ENCODE results near the gene TRIM16.
"Not testable (repeated sequence)": the region's sequence is repeated elsewhere in the genome, so short reads cannot be mapped to it uniquely, and the experiment has no call there.

The TRIM16 gene

GRCh38 chr17:15645942-15646312 lies 38.2 kb downstream of the TRIM16 start:
- not testable (repeated sequence) for H3K4me3 ChIP-seq (ENCODE audit: low read length); H3K36me3 ChIP-seq (ENCODE audit: control insufficient read depth, insufficient read depth, low read length); H3K9me3 ChIP-seq (ENCODE audit: control insufficient read depth, insufficient read depth, low read length); H3K27ac ChIP-seq (ENCODE audit: low read length); H3K4me1 ChIP-seq (ENCODE audit: control insufficient read depth, insufficient read depth, low read length); H3K27me3 ChIP-seq (ENCODE audit: control insufficient read depth, insufficient read depth, low read length); DNase-seq (ENCODE audit: low read depth, low spot score)
- no CpG with 5 or more reads among the region's 5 CpGs for WGBS (ENCODE audit: insufficient coverage, insufficient read length)

- not testable (repeated sequence) for H3K27me3 ChIP-seq (ENCODE audit: control insufficient read depth, insufficient read depth, low read length); DNase-seq (ENCODE audit: low read depth, low spot score); H3K27ac ChIP-seq (ENCODE audit: low read length); H3K36me3 ChIP-seq (ENCODE audit: control insufficient read depth, insufficient read depth, low read length); H3K4me3 ChIP-seq (ENCODE audit: low read length); H3K4me1 ChIP-seq (ENCODE audit: control insufficient read depth, insufficient read depth, low read length); H3K9me3 ChIP-seq (ENCODE audit: control insufficient read depth, insufficient read depth, low read length)
- no CpG with 5 or more reads among the region's 10 CpGs for WGBS (ENCODE audit: insufficient coverage, insufficient read length)
Observed at GRCh38 chr17:15645099-15645941, 38.8 kb downstream of the TRIM16 start.

GRCh38 chr17:15642505-15643251 lies 41.4 kb downstream of the TRIM16 start:
- DNase-seq (ENCODE audit: low read depth, low spot score); H3K36me3 ChIP-seq (ENCODE audit: control insufficient read depth, insufficient read depth, low read length); H3K4me3 ChIP-seq (ENCODE audit: low read length); H3K27ac ChIP-seq (ENCODE audit: low read length); H3K27me3 ChIP-seq (ENCODE audit: control insufficient read depth, insufficient read depth, low read length); H3K4me1 ChIP-seq (ENCODE audit: control insufficient read depth, insufficient read depth, low read length); H3K9me3 ChIP-seq (ENCODE audit: control insufficient read depth, insufficient read depth, low read length): not testable (repeated sequence)
- no CpG with 5 or more reads among the region's 12 CpGs for WGBS (ENCODE audit: insufficient coverage, insufficient read length)

GRCh38 chr17:15642014-15642413 lies 42.1 kb downstream of the TRIM16 start:
- H3K4me1 ChIP-seq (ENCODE audit: control insufficient read depth, insufficient read depth, low read length); H3K27me3 ChIP-seq (ENCODE audit: control insufficient read depth, insufficient read depth, low read length); H3K4me3 ChIP-seq (ENCODE audit: low read length); H3K36me3 ChIP-seq (ENCODE audit: control insufficient read depth, insufficient read depth, low read length); H3K9me3 ChIP-seq (ENCODE audit: control insufficient read depth, insufficient read depth, low read length); DNase-seq (ENCODE audit: low read depth, low spot score); H3K27ac ChIP-seq (ENCODE audit: low read length): not testable (repeated sequence)
- WGBS (ENCODE audit: insufficient coverage, insufficient read length): no CpG with 5 or more reads among the region's 4 CpGs

- no CpG with 5 or more reads among the region's 2 CpGs for WGBS (ENCODE audit: insufficient coverage, insufficient read length)
Observed at GRCh38 chr17:15630930-15631453, 53.1 kb downstream of the TRIM16 start.

GRCh38 chr17:15629991-15630390 lies 54.1 kb downstream of the TRIM16 start:
- no CpG with 5 or more reads among the region's 7 CpGs for WGBS (ENCODE audit: insufficient coverage, insufficient read length)
- not testable (repeated sequence) for H3K9me3 ChIP-seq (ENCODE audit: control insufficient read depth, insufficient read depth, low read length); H3K27ac ChIP-seq (ENCODE audit: low read length); H3K4me3 ChIP-seq (ENCODE audit: low read length); DNase-seq (ENCODE audit: low read depth, low spot score); H3K36me3 ChIP-seq (ENCODE audit: control insufficient read depth, insufficient read depth, low read length); H3K27me3 ChIP-seq (ENCODE audit: control insufficient read depth, insufficient read depth, low read length); H3K4me1 ChIP-seq (ENCODE audit: control insufficient read depth, insufficient read depth, low read length)

More at GRCh38 chr17:15630930-15631453, 53.1 kb downstream of the TRIM16 start:
- DNase-seq (ENCODE audit: low read depth, low spot score); H3K27me3 ChIP-seq (ENCODE audit: control insufficient read depth, insufficient read depth, low read length); H3K36me3 ChIP-seq (ENCODE audit: control insufficient read depth, insufficient read depth, low read length); H3K4me1 ChIP-seq (ENCODE audit: control insufficient read depth, insufficient read depth, low read length); H3K9me3 ChIP-seq (ENCODE audit: control insufficient read depth, insufficient read depth, low read length); H3K27ac ChIP-seq (ENCODE audit: low read length); H3K4me3 ChIP-seq (ENCODE audit: low read length): not testable (repeated sequence)

- not testable (repeated sequence) for H3K4me3 ChIP-seq (ENCODE audit: low read length); DNase-seq (ENCODE audit: low read depth, low spot score); H3K36me3 ChIP-seq (ENCODE audit: control insufficient read depth, insufficient read depth, low read length); H3K27ac ChIP-seq (ENCODE audit: low read length); H3K4me1 ChIP-seq (ENCODE audit: control insufficient read depth, insufficient read depth, low read length); H3K27me3 ChIP-seq (ENCODE audit: control insufficient read depth, insufficient read depth, low read length); H3K9me3 ChIP-seq (ENCODE audit: control insufficient read depth, insufficient read depth, low read length)
- no CpG with 5 or more reads among the region's 3 CpGs for WGBS (ENCODE audit: insufficient coverage, insufficient read length)
Observed at GRCh38 chr17:15623661-15624209, 60.4 kb downstream of the TRIM16 start.

- not testable (repeated sequence) for DNase-seq (ENCODE audit: low read depth, low spot score); H3K9me3 ChIP-seq (ENCODE audit: control insufficient read depth, insufficient read depth, low read length); H3K36me3 ChIP-seq (ENCODE audit: control insufficient read depth, insufficient read depth, low read length); H3K27me3 ChIP-seq (ENCODE audit: control insufficient read depth, insufficient read depth, low read length); H3K27ac ChIP-seq (ENCODE audit: low read length); H3K4me3 ChIP-seq (ENCODE audit: low read length); H3K4me1 ChIP-seq (ENCODE audit: control insufficient read depth, insufficient read depth, low read length)
- no CpG with 5 or more reads among the region's 4 CpGs for WGBS (ENCODE audit: insufficient coverage, insufficient read length)
Observed at GRCh38 chr17:15623255-15623654, 60.9 kb downstream of the TRIM16 start.

GRCh38 chr17:15622124-15622523 lies 62.0 kb downstream of the TRIM16 start:
- not testable (repeated sequence) for H3K4me3 ChIP-seq (ENCODE audit: low read length); H3K4me1 ChIP-seq (ENCODE audit: control insufficient read depth, insufficient read depth, low read length); H3K27ac ChIP-seq (ENCODE audit: low read length); DNase-seq (ENCODE audit: low read depth, low spot score); H3K9me3 ChIP-seq (ENCODE audit: control insufficient read depth, insufficient read depth, low read length); H3K27me3 ChIP-seq (ENCODE audit: control insufficient read depth, insufficient read depth, low read length); H3K36me3 ChIP-seq (ENCODE audit: control insufficient read depth, insufficient read depth, low read length)
- WGBS (ENCODE audit: insufficient coverage, insufficient read length): no CpG with 5 or more reads among the region's 8 CpGs

- DNase-seq (ENCODE audit: low read depth, low spot score); H3K4me1 ChIP-seq (ENCODE audit: control insufficient read depth, insufficient read depth, low read length); H3K9me3 ChIP-seq (ENCODE audit: control insufficient read depth, insufficient read depth, low read length); H3K36me3 ChIP-seq (ENCODE audit: control insufficient read depth, insufficient read depth, low read length); H3K27me3 ChIP-seq (ENCODE audit: control insufficient read depth, insufficient read depth, low read length); H3K27ac ChIP-seq (ENCODE audit: low read length); H3K4me3 ChIP-seq (ENCODE audit: low read length): not testable (repeated sequence)
- no CpG with 5 or more reads among the region's 12 CpGs for WGBS (ENCODE audit: insufficient coverage, insufficient read length)
Observed at GRCh38 chr17:15619331-15620058, 64.6 kb downstream of the TRIM16 start, which contains the start of gene FBXW10B. FBXW10B (minus strand) TSS chr17:15619704; CDS start chr17:15619512, 192 bp downstream.

Data from iPS DF 6.9 (cell line).